ENCODE measurements around the gene KIF1A. TPM values are rescaled to one million over a fixed set of nuclear protein-coding genes. Genes with fewer than 3 reads are reported as not detected.

KIF1A gene
- total RNA-seq, 1 experiment from 2014 or later = 298 TPM

GRCh38 chr2:240865391-240865790, 45.4 kb upstream of the KIF1A start:
- intact Hi-C loops (cut with micrococcal nuclease; ENCODE audit: unreplicated experiment) = no loop called here
- H3K27me3 Mint-ChIP-seq (ENCODE audit: unreplicated experiment) = peaks cover 70% of the 10 kb centered on the region
- CTCF ChIA-PET = interaction anchor here (0.7 kb wide), 1 partner anchor 461 kb away, joined by 3 read pairs; no protein-coding TSS in a partner anchor

GRCh38 chr2:240864475-240864874, 44.5 kb upstream of the KIF1A start:
- no peaks in the 10 kb centered on the region for H3K36me3 Mint-ChIP-seq (ENCODE audit: insufficient read depth, unreplicated experiment)
- peaks cover 79% of the 10 kb centered on the region for H3K27me3 Mint-ChIP-seq (ENCODE audit: unreplicated experiment)
- H3K27ac Mint-ChIP-seq (ENCODE audit: unreplicated experiment) = no peak overlapping the region
- no TSS peak for BruUV-seq (replicated peaks)
- no peak for TF ChIP-seq CTCF (IDR thresholded peaks at IDR 0.05; ENCODE audit: unreplicated experiment)
- no peaks in the 10 kb centered on the region for H3K4me1 Mint-ChIP-seq (ENCODE audit: low read depth, unreplicated experiment)
- CTCF ChIA-PET = no interaction called here
- no peaks in the 10 kb centered on the region for H3K9me3 Mint-ChIP-seq (ENCODE audit: low read depth, unreplicated experiment)
- DNase-seq = no peak
- intact Hi-C loops (cut with micrococcal nuclease; ENCODE audit: unreplicated experiment) = loop anchor here (5.0 kb wide), 1 partner anchor 48 kb away; no protein-coding TSS in a partner anchor
- no peak overlapping the region for H3K4me3 Mint-ChIP-seq (ENCODE audit: low read depth, unreplicated experiment)

More at GRCh38 chr2:240865391-240865790, 45.4 kb upstream of the KIF1A start:
- H3K4me3 Mint-ChIP-seq (ENCODE audit: low read depth, unreplicated experiment) = no peak overlapping the region
- H3K36me3 Mint-ChIP-seq (ENCODE audit: insufficient read depth, unreplicated experiment) = no peaks in the 10 kb centered on the region
- no peak for TF ChIP-seq CTCF (IDR thresholded peaks at IDR 0.05; ENCODE audit: unreplicated experiment)
- H3K27ac Mint-ChIP-seq (ENCODE audit: unreplicated experiment) = no peak overlapping the region
- no peaks in the 10 kb centered on the region for H3K9me3 Mint-ChIP-seq (ENCODE audit: low read depth, unreplicated experiment)
- no TSS peak for BruUV-seq (replicated peaks)
- H3K4me1 Mint-ChIP-seq (ENCODE audit: low read depth, unreplicated experiment) = no peaks in the 10 kb centered on the region
- no peak for DNase-seq

GRCh38 chr2:240861547-240861946, 41.5 kb upstream of the KIF1A start:
- DNase-seq = no peak
- intact Hi-C loops (cut with micrococcal nuclease; ENCODE audit: unreplicated experiment) = loop anchor here (5.0 kb wide), 1 partner anchor 51 kb away; no protein-coding TSS in a partner anchor
- Mint-ChIP-seq H3K4me3 (ENCODE audit: low read depth, unreplicated experiment) (no peak overlapping the region), H3K27me3 (ENCODE audit: unreplicated experiment) (peaks cover 83% of the 10 kb centered on the region), H3K27ac (ENCODE audit: unreplicated experiment) (no peak overlapping the region), H3K9me3 (ENCODE audit: low read depth, unreplicated experiment) (no peaks in the 10 kb centered on the region), H3K36me3 (ENCODE audit: insufficient read depth, unreplicated experiment) (no peaks in the 10 kb centered on the region), H3K4me1 (ENCODE audit: low read depth, unreplicated experiment) (no peaks in the 10 kb centered on the region)
- TF ChIP-seq CTCF (IDR thresholded peaks at IDR 0.05; ENCODE audit: unreplicated experiment) = no peak
- no TSS peak for BruUV-seq (replicated peaks)
- CTCF ChIA-PET = interaction anchor here (0.6 to 1.1 kb wide), 2 partner anchors 10 to 793 kb away, joined by 3 read pairs; no protein-coding TSS in a partner anchor

GRCh38 chr2:240858871-240859270, 38.9 kb upstream of the KIF1A start:
- CTCF ChIA-PET = no interaction called here
- no peaks in the 10 kb centered on the region for H3K36me3 Mint-ChIP-seq (ENCODE audit: insufficient read depth, unreplicated experiment)
- H3K9me3 Mint-ChIP-seq (ENCODE audit: low read depth, unreplicated experiment) = peaks cover 4% of the 10 kb centered on the region
- TF ChIP-seq CTCF (IDR thresholded peaks at IDR 0.05; ENCODE audit: unreplicated experiment) = no peak
- H3K4me1 Mint-ChIP-seq (ENCODE audit: low read depth, unreplicated experiment) = no peaks in the 10 kb centered on the region
- no peak overlapping the region for H3K27ac Mint-ChIP-seq (ENCODE audit: unreplicated experiment)
- peaks cover 56% of the 10 kb centered on the region for H3K27me3 Mint-ChIP-seq (ENCODE audit: unreplicated experiment)
- intact Hi-C loops (cut with micrococcal nuclease; ENCODE audit: unreplicated experiment) = no loop called here
- no peak overlapping the region for H3K4me3 Mint-ChIP-seq (ENCODE audit: low read depth, unreplicated experiment)
- DNase-seq = no peak
- BruUV-seq (replicated peaks) = no TSS peak
